Limb (tissue), 2 donors: ENCODE measurements around the gene ABHD4.
"Not testable (repeated sequence)": the region's sequence is repeated elsewhere in the genome, so short reads cannot be mapped to it uniquely, and the experiment has no call there.

Experiments
- DNase-seq, 2 donors: peaks; one replicate each; pipeline ENCODE4 v3.0.0-alpha.2; 2016; ENCODE audit errors: extremely low spot score in 2 of 2

The ABHD4 gene

GRCh38 chr14:22626590-22626989 lies 28.5 kb downstream of the ABHD4 start:
- DNase-seq, result no peak

GRCh38 chr14:22627506-22628263 lies 29.6 kb downstream of the ABHD4 start:
- no peak for DNase-seq

GRCh38 chr14:22629361-22629760 lies 31.3 kb downstream of the ABHD4 start:
- DNase-seq, result no peak

- DNase-seq, result no peak
These were observed 32.0 kb downstream of the ABHD4 start for GRCh38 chr14:22630066-22630465.

GRCh38 chr14:22630486-22630885 lies 32.4 kb downstream of the ABHD4 start:
- DNase-seq, result no peak

GRCh38 chr14:22634233-22634900 lies 36.3 kb downstream of the ABHD4 start:
- no peak for DNase-seq

GRCh38 chr14:22635980-22636379 lies 37.9 kb downstream of the ABHD4 start:
- DNase-seq, result not testable (repeated sequence)

GRCh38 chr14:22640192-22640591 lies 42.1 kb downstream of the ABHD4 start:
- no peak for DNase-seq

- DNase-seq, result no peak
These were observed 43.7 kb downstream of the ABHD4 start for GRCh38 chr14:22641846-22642245.

GRCh38 chr14:22644305-22644635 lies 46.2 kb downstream of the ABHD4 start, which contains the start of gene OR6J1:
Gene OR6J1 (minus strand): TSS chr14:22644352. CDS start chr14:22634811, 9,541 bp downstream.
- DNase-seq, result no peak

- DNase-seq, result no peak
These were observed 48.6 kb downstream of the ABHD4 start for GRCh38 chr14:22646570-22647254.

GRCh38 chr14:22648506-22648905 lies 50.4 kb downstream of the ABHD4 start:
- no peak for DNase-seq

- no peak for DNase-seq
These were observed 52.1 kb downstream of the ABHD4 start for GRCh38 chr14:22650046-22650739.

GRCh38 chr14:22650960-22651521 lies 52.9 kb downstream of the ABHD4 start:
- DNase-seq, result no peak

GRCh38 chr14:22651586-22651985 lies 53.5 kb downstream of the ABHD4 start:
- DNase-seq, result no peak

- DNase-seq, result peak; percentile 21 to 53
These were observed 55.0 kb downstream of the ABHD4 start for GRCh38 chr14:22653012-22653621.

- DNase-seq, result no peak
These were observed 58.1 kb downstream of the ABHD4 start for GRCh38 chr14:22656226-22656625.

GRCh38 chr14:22656945-22657731 lies 59.0 kb downstream of the ABHD4 start:
- no peak for DNase-seq

GRCh38 chr14:22657861-22658260 lies 59.8 kb downstream of the ABHD4 start:
- no peak for DNase-seq

- no peak for DNase-seq
These were observed 60.8 kb downstream of the ABHD4 start for GRCh38 chr14:22658946-22659345.
